GM19043 (cell line): Measurements from ENCODE around the gene TIFAB.

ENCODE experiments used
- ATAC-seq: cut with Tn5 transposase; IDR thresholded peaks from one replicate; pipeline ENCODE4 v1.9.1; 2021; ENCODE audit warnings: low read depth; ENCODE audit not compliant: unreplicated experiment

TIFAB gene

DNA sequence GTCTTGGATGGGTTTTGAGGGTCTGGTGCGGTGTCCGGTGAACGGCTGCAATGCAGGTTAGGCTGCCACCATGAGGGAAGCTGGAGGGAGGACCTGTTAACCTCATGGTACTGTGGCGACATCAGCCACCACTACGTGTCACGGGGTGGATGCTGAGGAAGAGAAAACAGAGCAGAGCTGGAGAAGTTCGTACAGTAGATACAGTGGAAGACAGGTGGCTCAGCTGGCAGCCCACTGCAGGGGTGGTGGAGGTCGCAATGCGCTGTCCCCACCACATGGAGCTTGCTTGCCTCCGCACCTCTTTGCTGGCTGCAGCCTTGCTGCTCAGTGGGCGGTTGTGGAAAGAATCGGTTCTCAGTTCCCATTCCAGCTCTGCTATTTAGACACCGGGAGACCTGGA, 7.8 kb downstream of the TIFAB start:
- ATAC-seq = no peak

GRCh38 chr5:135443161-135443960, 8.8 kb downstream of the TIFAB start:
- ATAC-seq = no peak

GRCh38 chr5:135442431-135443160, 9.6 kb downstream of the TIFAB start:
- no peak for ATAC-seq

DNA sequence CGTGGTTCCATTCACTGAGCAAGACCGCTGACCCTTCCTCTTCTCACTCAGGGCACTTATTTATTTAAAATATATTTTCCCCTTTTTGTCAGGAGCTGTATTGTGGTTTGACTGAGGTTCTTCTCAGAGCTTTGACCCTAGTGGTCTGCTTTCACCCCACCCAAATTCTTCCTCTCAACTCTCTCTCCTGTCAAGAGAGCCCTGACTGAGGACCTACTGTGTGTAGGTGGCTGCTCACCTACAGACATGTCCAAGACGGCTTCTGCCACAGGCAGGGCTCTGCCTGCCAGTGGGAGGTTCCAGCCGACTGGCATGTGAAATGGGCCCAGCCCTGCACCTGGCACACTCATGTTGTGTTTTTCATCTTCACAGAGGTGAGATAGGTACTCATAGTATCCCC, 10.2 kb downstream of the TIFAB start:
- ATAC-seq = no peak

DNA sequence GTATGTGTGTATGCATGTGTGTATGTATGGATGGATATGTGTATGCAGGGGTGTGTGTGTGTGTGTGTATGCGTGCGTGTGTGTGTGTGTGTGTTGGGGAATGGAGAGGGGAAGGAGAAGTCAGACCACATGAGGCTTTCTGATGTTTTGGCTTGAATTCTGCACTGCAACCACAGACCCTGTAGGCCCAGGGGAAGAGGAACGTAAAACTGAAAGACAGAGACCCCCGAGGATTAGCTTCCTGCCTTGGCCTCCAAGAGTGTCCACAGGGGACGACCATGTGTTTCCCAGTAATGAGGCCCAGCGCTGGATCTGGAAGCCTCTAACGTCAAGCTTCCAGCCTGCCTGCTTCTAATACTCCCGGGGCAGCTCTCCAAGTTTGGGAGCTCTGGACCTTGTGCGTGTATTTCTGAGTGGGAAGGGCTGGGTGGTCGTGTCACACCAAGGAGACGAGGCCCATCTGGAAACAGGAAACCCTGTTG, 10.8 kb downstream of the TIFAB start:
- no peak for ATAC-seq

- no peak for ATAC-seq
These were observed 11.2 kb downstream of the TIFAB start for GRCh38 chr5:135440916-135441315.

DNA sequence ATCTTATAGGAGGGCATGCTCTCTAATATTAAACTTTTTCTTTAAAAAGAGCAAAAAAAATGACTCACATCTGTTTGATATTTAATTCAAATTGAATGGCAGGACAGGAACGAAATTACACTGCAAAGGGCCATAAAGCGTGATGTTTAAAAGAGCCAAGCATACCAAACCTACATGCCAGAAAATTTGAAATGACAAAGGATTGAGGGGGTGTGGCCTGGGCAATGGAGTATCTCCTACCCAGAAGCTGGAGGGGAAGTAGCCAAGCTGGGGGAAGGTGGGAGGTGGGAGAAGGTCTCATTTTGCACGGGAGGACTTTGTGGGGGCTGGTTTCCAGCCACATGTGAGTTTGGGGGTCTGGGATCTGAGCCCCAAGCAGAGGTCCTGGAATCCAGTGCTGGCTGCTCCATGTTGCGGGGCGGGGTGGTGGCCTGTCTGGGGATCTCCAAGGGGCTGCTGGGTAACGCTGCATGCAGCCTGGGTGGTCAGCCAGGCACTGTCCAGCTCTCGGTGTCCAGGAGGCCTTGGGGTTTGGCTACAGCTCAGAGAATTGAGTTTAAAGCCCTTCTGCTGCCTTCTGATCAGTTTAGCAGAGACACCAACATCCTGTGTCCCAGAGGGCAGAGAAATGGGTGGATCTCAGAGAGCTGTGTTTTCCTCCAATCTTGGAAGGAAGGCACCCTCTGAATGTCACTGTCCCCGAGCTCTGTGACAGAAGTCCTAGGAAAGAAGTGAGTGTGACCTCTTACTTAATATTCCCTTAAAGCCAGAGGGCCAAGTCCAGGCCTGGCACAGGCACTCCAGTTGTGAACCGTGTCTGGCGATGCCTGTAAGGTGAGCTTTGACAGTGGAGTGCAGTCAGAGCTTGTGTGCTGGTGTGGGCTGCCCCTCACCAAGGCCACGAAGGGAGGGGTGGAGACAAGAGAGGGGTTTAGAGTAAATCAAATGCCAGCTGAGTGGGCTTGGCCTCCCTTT, 12.6 kb downstream of the TIFAB start:
- ATAC-seq = no peak

DNA sequence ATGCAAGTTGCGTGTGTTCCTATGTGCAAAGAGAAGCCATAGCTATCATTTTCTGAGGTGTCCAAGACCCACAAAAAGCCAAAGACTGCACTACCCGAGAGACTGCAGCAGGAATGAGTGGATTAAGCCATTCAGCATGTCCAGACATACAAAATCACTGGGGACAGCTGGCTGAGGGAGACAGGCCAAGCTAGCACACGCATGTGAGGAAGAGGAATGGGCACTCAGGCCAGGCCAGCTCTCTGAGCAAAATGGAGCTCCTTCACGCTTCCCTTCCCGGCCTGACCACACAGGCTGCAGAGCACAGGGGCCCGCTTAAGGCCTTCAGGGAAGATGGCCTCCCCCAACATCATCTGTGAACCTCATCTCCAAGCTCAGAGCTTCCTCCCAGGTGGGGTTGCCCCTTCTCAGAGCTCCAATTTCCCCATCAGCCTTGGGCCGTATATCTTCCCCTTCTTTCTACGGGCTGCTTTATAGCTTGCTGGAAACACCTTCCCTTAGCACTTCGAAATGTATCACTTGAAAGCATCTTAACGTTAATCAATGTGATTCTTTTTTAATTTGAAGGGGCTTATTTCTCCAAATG, 13.4 kb downstream of the TIFAB start:
- no peak for ATAC-seq

GRCh38 chr5:135437796-135438560, 14.2 kb downstream of the TIFAB start:
- no peak for ATAC-seq

DNA sequence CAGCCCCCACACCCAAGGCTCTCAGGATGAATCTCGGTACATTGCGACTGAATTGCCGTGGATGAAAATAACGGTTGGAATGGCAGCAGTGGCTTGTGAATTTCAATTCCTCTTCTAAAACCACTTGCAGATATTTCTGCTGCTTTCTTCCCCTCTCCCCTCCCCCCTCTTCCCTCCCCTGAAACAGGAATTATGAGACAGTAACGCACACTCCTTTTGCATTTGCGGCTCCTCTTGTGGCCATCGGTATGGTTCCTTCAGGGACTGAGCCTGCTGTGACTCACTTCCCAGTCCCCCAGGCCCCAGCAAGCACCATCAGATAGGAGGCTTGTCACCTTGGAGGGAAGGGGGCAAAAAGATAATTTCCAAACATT, 14.7 kb downstream of the TIFAB start:
- no peak for ATAC-seq

DNA sequence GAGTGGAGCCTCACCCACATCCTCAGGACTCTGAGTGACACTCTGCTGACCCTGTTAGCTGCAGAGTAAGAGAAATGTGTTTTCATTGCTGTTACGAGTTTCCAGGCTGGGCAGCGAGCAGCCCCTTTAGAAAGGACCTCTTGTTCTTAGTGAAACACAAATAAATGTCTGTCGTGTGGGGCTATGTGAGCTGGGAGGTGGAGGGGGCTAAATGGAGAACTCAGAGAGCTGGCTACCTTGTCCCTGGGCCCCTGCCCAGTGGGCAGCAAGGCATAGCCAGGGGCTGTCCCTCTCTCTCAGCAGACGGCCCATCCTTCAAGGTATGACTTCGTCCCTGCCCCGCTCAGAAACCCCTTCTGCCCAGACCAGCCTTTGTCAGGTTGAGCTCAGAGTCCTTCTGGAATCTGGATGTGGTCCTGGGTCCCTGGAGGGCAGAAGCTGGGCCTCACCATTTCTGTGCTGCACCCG, 15.2 kb downstream of the TIFAB start:
- no peak for ATAC-seq

DNA sequence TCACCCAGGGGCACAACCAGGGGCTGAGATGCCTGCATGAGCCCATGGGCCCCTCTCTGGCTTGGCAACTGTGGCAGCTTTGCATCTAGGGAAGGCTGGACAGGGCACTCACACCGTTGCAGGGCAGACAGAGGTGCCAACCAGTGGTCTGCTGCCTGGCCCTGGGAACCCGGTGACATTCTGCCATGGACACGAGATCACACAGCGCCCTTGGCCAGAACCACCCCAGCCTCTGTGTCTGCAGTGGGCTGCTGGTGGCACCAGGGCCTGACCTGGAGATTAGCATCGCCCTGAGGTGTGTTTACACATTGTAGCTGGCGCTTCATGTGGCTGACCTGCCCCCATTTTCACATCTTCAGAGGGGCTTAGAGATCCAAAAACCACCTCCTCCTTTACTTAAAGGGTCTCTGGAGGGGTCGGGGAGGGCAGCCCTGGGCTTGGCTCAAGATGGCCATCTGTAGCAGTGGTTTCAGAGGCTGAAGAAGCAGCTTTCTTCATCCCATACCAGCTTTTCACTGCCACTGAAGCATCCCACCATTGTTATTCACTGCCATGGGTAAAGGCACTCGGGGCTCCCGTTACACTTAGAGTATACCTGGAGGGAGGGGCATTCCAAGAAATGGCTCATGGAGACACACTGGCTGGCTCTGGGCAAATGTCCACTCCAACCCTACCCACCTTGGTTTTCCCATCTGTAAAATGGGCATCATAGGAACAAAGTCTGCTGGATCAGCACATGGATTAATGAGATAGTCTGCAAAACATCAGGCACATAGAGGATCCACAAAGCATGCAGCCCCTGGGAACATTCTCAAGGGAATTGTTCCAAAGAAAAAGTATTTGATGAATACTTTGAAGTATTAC, 16.5 kb downstream of the TIFAB start:
- no peak for ATAC-seq

DNA sequence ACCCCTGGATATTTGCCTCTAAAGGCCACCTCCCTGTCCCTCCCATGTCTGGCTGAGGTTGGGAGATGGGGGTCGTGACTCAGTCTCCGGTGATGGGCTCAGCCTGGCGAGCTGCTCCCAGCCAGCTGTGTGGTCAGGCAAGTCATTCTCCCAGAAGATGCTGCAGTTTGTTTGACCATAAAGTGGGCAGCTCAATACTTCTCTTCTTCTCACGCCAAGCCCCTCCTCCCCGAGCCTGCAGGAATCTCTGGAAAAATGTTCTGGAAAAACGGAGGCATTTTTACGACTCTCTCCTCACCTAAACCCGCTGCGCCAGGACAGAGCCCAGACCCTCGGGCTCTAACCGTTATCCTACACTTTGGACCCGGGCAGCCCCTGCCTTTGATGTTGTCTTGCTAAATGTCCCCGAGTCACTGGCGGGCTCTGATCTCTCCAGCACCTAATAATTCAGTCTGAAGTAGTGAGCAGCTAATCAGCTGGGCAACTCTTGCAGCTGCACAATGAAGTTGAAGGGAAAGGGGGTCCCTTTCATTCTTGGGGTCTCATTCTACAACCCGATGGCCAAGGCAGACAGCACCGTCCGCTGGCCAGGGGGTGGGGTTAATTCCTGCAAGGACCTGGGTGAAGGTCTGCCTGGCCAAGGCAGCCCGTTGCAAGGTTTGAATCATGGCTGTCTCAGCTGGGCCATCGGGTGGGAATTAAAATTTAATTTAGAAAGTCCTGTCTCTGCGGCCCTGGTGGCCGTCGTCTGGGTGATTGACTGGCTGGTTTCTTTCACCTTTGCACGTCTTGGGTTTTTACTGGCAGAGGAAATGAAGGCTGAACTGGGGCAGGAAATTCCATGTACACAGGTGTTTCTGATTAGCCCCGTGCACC, 17.3 kb downstream of the TIFAB start:
- ATAC-seq = no peak

DNA sequence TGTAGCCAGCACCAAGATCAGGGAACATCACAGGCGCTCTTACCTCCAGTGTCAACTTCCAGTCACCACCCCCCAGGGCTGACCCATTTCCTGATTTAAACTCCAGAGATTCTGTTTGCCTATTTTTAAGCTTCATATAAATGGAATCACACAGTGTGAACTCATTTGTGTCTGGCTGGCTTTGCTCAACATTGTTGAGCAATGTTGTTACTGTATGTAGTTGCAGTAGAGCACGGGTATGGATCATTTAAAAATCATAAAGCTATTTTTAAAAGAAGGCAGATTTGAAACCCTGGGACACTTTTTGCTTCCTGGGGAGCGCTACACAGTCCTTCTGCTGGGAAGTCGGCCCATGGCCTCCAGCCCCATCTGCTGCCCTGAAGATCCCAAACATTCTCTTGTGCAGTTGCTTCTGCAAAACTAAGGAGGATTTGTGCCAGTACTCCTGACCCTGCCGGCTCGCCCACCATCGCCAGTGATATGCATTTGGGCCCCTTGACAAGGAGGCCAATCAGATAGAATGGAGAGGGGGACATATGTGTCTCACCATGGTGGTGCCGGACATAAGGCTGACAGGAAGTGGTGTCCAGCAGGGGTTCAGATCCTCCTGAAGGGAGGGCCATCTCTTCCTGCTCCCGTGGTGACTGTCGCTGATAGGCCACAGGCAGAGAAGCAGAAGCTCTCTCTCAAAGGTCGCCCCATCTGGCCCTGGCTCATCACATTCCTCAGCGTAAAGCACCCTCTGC, 18.3 kb downstream of the TIFAB start:
- no peak for ATAC-seq

- no peak for ATAC-seq
These were observed 20.0 kb downstream of the TIFAB start for GRCh38 chr5:135432113-135432512.

GRCh38 chr5:135430135-135430437, 22.1 kb downstream of the TIFAB start:
- ATAC-seq = no peak
